Large intestine (tissue), 3 donors: ENCODE results near the gene URM1. TPM values are rescaled to one million over a fixed set of nuclear protein-coding genes. Genes with fewer than 3 reads are reported as not detected.

ENCODE experiments used
- DNase-seq, 2 donors: peaks; one replicate each; pipeline versions ENCODE4 v3.0.0 to v3.0.0-alpha.2; 2013
- H3K27ac ChIP-seq: one replicate; pipeline ENCODE4 v1.5.1; 2013; ENCODE audit warnings: low read length
- H3K27me3 ChIP-seq: 2 replicates; pipeline ENCODE4 v1.6.1; 2013; ENCODE audit warnings: low read length; ENCODE audit not compliant: control insufficient read depth, insufficient read depth
- H3K36me3 ChIP-seq: 2 replicates; pipeline ENCODE4 v1.6.1; 2013; ENCODE audit warnings: low read length; ENCODE audit not compliant: control insufficient read depth, insufficient read depth
- H3K4me1 ChIP-seq: one replicate; pipeline ENCODE4 v1.6.1; 2013; ENCODE audit warnings: low read length; ENCODE audit not compliant: control insufficient read depth, insufficient read depth
- H3K4me3 ChIP-seq: one replicate; pipeline ENCODE4 v1.5.1; 2013; ENCODE audit warnings: low read length
- H3K9me3 ChIP-seq: one replicate; pipeline ENCODE4 v1.6.1; 2013; ENCODE audit warnings: mild to moderate bottlenecking, low read depth, low read length, moderate library complexity; ENCODE audit not compliant: control insufficient read depth
- WGBS: methylation state at CpG from one replicate; pipeline ENCODE4 v1.1.5; 2013; ENCODE audit warnings: low lambda C conversion rate; ENCODE audit not compliant: insufficient coverage; 5-methylcytosine and 5-hydroxymethylcytosine counted together
- polyA plus RNA-seq: library from polyadenylated mRNA; unstranded; fragments of 120-200 nt; gene quantifications from one replicate; pipeline ENCODE4 v1.2.1, GENCODE V29; 2013

URM1 gene
- polyA plus RNA-seq, 1 donor = 62.7 TPM

DNA sequence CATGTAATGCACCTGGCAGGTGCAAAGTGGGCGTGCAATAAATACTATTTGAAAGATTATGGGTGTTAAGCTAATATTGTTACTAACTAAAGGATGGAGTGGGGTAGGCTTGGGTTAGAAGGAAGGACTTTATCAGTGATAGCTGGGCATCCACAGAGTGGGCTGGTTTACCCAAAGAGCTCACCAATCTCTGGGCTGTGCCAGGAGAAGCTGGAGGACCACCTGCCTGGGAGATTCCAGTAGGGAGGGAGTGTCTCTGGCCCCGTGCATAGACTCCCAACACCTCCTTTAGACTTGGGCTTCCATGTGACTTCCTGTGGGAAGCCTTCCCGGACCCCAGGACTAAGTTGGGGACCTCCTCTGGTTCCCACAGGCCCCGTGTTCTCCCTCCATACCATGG is 5.6 kb upstream of the URM1 start:
- Histone ChIP-seq H3K4me1 (peaks cover 16% of the 10 kb centered on the region), H3K27ac (no peak overlapping the region), H3K36me3 (no peaks in the 10 kb centered on the region), H3K27me3 (no peaks in the 10 kb centered on the region), H3K9me3 (no peaks in the 10 kb centered on the region), H3K4me3 (no peak overlapping the region)
- no CpG with 5 or more reads among the region's 4 CpGs for WGBS
- no peak for DNase-seq

DNA sequence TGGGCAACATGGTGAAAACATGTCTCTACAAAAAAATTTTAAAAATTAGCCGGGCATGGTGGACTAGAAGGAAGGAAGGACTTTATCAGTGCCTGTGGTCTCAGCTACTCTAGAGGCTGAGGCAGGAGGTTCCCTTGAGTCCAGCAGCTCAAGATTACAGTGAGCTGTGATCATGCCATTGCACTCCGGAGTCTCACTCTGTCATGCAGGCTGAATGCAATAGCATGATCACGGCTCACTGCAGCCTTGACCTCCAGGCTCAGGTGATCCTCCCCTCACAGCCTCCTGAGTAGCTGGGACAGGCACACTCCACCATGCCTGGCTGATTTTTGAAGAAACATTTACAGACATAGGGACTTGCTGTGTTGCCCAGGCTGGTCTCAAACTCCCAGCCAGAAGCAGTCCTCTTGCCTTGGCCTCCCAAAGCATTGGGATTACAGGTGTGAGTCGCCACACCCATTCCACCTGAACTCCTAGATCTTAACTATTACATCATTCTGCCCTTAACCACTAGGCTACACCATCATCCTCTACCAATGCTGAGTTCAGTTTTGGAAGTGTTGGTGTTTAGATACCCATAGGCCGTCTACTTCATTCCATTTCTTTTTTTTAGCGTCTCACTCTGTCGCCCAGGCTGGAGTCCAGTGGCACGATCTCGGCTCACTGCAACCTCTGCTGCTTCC is 2.0 kb upstream of the URM1 start:
- H3K27me3 ChIP-seq = no peaks in the 10 kb centered on the region
- DNase-seq = no peak
- H3K9me3 ChIP-seq = no peaks in the 10 kb centered on the region
- WGBS = no CpG with 5 or more reads among the region's 9 CpGs
- peaks cover 6% of the 10 kb centered on the region for H3K36me3 ChIP-seq
- H3K4me1 ChIP-seq = peaks cover 12% of the 10 kb centered on the region
- no peak overlapping the region for H3K4me3 ChIP-seq
- H3K27ac ChIP-seq = no peak overlapping the region

GRCh38 chr9:128370367-128370751 is 815 bp upstream of the URM1 start:
- Histone ChIP-seq H3K4me3 (peak overlapping the region; percentile 73), H3K9me3 (no peaks in the 10 kb centered on the region), H3K4me1 (peaks cover 5% of the 10 kb centered on the region), H3K36me3 (peaks cover 12% of the 10 kb centered on the region), H3K27me3 (no peaks in the 10 kb centered on the region), H3K27ac (peak overlapping the region; percentile 95)
- no peak for DNase-seq

DNA sequence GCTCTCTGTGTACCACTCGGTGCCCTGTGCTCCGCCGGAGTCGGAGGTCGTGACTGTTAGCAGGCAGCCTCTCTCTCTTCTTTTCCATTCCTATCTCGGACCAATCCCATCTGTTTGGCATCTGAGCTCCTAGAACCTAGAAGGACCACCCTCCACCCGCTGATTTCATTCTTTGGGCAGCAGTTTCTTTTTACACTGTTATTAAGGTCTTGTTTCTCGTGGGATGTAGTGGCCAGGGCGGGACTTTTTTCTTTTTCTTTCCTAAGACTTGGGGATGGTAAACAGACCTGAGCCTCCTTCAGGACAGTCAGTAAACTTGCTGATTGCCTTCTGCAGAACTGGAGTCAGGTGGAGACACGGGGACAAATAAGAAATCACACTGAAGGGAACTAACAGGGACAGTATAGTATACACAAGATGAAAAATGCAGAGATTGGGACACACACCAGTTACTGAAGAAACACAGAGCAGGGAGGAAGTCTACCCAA is 500 bp downstream of the URM1 start:
- H3K4me3 ChIP-seq = peak overlapping the region; percentile 73
- H3K9me3 ChIP-seq = no peaks in the 10 kb centered on the region
- peaks cover 12% of the 10 kb centered on the region for H3K36me3 ChIP-seq
- WGBS = 6% methylated on average over 2 of the region's 10 CpGs
- DNase-seq = no peak
- no peaks in the 10 kb centered on the region for H3K27me3 ChIP-seq
- H3K27ac ChIP-seq = peak overlapping the region; percentile 95
- peaks cover 5% of the 10 kb centered on the region for H3K4me1 ChIP-seq

DNA sequence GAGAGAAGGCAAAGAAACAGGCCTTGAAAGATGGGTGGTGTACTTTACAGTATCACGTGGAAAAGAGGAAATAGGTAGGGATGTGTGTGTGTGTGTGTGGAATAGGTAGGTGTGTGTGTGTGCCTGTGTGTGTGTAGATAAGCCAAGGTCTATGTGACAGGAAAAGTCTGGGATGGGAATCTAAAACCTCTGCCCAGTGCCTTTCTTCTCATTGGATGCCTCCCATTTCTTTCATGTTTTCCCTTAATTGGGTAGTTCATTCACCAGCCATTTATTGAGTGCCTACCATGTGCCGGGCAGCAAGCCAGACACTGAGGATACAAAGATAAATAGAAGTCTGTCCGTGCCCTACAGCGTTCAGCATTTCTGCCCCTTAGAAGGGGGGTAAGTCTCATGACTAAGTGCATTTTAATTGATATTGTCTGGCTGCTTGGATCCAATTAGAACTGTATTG is 1.0 kb downstream of the URM1 start:
- Histone ChIP-seq H3K4me1 (peaks cover 5% of the 10 kb centered on the region), H3K27me3 (no peaks in the 10 kb centered on the region), H3K27ac (peak overlapping the region; percentile 95), H3K36me3 (peaks cover 12% of the 10 kb centered on the region), H3K9me3 (no peaks in the 10 kb centered on the region), H3K4me3 (peak overlapping the region; percentile 73)
- peak in 1 of 2 donors; percentile 57 for DNase-seq
- WGBS = 17% methylated on average over 1 of the region's 4 CpGs

DNA sequence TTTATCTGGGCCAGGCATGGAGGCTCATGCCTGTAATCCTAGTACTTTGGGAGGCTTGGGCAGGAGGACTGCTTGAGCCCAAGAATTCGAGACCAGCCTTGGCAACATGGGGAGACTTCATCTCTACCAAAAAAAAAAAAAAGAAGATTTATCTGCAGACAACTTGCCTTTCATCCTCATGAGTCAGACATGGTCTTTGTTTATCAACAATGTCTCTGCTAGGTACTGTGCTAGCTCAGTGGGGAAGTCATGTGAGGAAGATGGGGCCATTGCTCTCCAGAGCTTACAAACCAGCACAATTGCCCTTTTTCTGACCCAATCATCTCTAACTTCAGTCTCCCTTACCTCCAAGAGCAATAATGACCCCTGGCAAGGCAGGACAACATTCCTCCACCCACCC is 1.6 kb downstream of the URM1 start:
- no peak overlapping the region for H3K27ac ChIP-seq
- H3K4me3 ChIP-seq = no peak overlapping the region
- no peaks in the 10 kb centered on the region for H3K9me3 ChIP-seq
- WGBS = no CpG with 5 or more reads among the region's 1 CpG
- no peak for DNase-seq
- no peaks in the 10 kb centered on the region for H3K27me3 ChIP-seq
- peaks cover 13% of the 10 kb centered on the region for H3K36me3 ChIP-seq
- H3K4me1 ChIP-seq = peaks cover 5% of the 10 kb centered on the region

DNA sequence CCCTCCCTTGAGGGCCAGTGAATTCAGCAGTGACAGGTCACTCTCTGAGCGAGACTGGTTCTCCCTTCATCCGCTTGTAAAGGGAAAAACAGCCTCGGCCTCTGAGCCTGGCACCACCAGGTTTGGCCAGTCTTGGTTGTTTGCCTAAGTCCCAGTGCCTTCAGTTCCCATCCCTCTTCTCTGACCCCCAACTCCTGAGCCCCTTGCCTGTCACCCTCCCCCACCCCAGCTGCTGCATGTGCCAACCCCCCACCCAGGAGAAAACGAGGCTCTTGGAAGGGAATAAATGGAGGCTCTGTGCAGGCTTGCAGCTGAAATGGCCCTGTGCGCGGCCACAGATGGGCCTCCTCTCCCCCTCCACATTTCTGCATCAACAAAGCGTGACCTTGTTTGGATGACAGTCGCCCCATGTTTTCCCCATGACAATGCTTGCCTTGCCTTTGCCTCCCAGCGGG is 3.1 kb downstream of the URM1 start:
- Histone ChIP-seq H3K27me3 (no peaks in the 10 kb centered on the region), H3K27ac (no peak overlapping the region), H3K9me3 (no peaks in the 10 kb centered on the region), H3K36me3 (peaks cover 22% of the 10 kb centered on the region), H3K4me3 (no peak overlapping the region), H3K4me1 (peaks cover 5% of the 10 kb centered on the region)
- WGBS = no CpG with 5 or more reads among the region's 9 CpGs
- no peak for DNase-seq

GRCh38 chr9:128375865-128376264 is 4.7 kb downstream of the URM1 start:
- H3K27ac ChIP-seq = no peak overlapping the region
- no peak for DNase-seq
- no peak overlapping the region for H3K4me3 ChIP-seq
- H3K9me3 ChIP-seq = no peaks in the 10 kb centered on the region
- no peaks in the 10 kb centered on the region for H3K4me1 ChIP-seq
- peaks cover 27% of the 10 kb centered on the region for H3K36me3 ChIP-seq
- 80% methylated on average over 2 of the region's 5 CpGs for WGBS
- no peaks in the 10 kb centered on the region for H3K27me3 ChIP-seq

DNA sequence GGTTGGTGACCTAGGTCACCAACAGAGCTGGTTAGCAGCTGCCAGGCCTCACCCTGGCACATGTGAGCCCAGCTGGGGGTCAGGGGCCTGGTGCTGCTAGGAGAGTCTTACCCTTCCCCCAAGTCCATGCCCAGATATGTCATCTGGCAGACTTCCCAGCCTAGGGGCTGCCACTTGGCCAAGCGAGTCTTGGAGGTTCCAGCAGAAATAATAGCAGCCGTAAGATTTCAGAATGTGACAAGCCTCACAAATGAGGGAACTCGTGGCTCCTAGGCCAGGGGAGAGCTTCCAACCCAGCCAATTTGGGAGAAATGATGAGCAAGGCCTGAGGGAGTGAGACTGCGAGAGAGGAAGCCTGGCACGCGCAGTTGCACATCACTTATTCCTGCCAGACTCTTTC is 11.1 kb downstream of the URM1 start:
- no peak overlapping the region for H3K27ac ChIP-seq
- WGBS = no CpG with 5 or more reads among the region's 6 CpGs
- H3K36me3 ChIP-seq = peaks cover 57% of the 10 kb centered on the region
- DNase-seq = no peak
- H3K27me3 ChIP-seq = no peaks in the 10 kb centered on the region
- no peak overlapping the region for H3K4me3 ChIP-seq
- H3K4me1 ChIP-seq = no peaks in the 10 kb centered on the region
- no peaks in the 10 kb centered on the region for H3K9me3 ChIP-seq

- H3K9me3 ChIP-seq = no peaks in the 10 kb centered on the region
- no peaks in the 10 kb centered on the region for H3K27me3 ChIP-seq
- peaks cover 61% of the 10 kb centered on the region for H3K36me3 ChIP-seq
- no peaks in the 10 kb centered on the region for H3K4me1 ChIP-seq
- WGBS = 60% methylated on average over 1 of the region's 9 CpGs
- no peak overlapping the region for H3K4me3 ChIP-seq
- H3K27ac ChIP-seq = no peak overlapping the region
- DNase-seq = no peak
Observed at GRCh38 chr9:128383007-128383753, 12.0 kb downstream of the URM1 start.
